Stimulated activated CD4-positive, alpha-beta T cell treated with anti-CD3 and anti-CD28 coated beads, Interleukin-2, amount 100 ng/mL, for 4 hours (primary cell): ENCODE data around the gene TSSK2.
A peak's percentile ranks its signal among the peaks of the same experiment; 100 is the strongest.
"Not testable (repeated sequence)": the region's sequence is repeated elsewhere in the genome, so short reads cannot be mapped to it uniquely, and the experiment has no call there.

Experiments used
- DNase-seq: peaks from one replicate; pipeline ENCODE4 v3.0.0-alpha.2; 2020; ENCODE audit warnings: low read depth

Gene TSSK2

DNA sequence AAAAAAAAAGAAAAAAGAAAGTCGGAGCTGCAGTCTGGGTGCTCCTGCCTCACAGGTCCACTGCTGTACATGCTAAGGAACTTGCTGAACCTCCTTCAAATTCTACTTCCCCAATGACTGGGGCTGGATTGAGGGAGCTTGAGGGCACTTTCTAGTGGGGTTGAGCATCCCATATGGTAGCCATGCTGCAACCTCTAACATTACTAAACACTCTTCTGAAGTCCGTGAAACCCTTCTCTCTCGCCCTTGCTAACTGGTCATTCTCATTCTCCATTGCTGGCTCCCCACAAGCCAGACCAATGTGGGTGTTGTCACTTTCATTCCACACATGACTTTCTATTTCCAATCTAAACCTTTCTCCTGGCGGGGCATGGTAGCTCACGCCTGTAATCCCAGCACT is 12.1 kb downstream of the TSSK2 start:
- DNase-seq: no peak

DNA sequence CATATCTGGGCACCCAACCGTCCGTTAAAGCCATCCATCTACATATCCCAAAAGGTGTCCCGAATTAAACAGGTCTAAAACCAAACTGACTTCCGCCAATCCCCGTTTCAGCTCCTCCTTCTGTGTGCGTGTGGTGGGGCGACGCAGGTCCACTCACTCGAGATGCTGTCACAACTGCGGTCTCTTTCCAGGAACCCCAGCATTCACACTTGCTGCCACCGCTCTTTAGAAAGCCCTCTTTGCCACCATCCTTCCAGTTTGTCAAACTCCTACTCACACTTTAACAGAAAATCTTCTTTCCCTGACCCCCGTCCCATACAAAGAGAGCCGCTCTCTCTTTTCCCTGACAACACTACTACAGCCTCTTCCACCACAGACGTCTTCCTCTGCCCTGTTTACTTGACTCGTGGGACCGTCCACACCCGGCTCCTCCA is 12.9 kb downstream of the TSSK2 start:
- DNase-seq: no peak

DNA sequence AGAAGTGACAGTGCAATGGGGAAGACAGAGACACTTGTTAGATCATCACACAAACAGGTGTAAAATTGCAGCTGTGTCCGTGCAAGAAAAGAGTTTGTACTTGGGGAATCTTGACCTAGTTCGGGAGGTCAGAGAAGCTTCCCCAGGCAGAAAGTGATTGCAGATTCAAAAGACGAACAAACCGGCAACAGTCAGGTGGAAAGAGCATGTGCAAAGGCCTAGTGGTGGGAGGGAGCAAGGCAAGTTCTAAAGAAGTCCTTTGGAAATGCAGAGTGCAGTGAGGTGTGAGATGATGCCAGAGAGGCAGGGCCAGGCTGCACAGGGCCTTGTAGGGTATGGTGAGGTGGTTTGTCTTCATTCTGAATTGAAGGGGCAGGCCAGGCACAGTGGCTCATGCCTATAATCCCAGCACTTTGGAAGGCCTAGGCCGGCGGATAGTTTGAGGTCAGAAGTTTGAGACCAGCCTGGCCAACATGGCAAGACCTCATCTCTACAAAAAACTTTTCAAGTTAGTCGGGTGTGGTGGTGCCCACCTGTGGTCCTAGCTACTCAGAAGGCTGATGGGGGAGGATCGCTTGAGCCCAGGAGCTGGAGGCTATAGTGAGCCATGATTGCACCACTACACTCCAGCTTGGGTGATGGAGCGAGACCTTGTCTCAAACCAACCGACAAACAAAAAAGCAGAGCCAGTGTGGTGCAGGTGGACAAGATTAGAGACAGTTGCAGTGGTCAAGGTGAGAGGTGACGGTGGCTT is 15.3 kb downstream of the TSSK2 start:
- DNase-seq: no peak

DNA sequence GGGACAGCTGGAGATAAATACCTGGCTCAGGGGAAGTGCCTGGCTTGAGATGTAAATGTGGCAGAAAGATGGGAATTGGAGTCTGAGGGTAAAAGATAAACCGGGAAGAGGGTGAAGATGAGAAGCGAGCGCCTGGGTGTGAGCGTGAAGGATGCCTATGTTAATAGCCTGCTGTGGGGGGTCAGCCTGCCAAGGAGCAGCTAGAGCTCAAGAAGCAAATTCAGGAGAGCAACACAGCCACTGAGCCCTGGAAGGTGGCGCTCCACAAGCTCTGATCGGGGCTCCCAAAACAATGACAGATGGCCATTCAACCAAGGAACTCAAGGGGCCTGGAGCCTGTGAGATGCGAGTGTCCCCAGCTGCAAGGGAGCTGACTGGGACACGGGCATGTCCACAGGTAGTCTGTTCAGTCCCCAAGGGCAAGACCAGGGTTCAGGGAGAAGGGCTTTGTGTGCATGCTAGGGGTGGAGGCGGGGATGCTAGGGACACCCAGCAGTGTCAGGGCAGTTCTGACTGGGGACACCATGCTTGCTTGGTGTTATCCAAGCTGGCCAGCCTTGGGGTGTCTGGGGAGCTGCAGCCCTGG is 16.2 kb downstream of the TSSK2 start:
- no peak for DNase-seq

DNA sequence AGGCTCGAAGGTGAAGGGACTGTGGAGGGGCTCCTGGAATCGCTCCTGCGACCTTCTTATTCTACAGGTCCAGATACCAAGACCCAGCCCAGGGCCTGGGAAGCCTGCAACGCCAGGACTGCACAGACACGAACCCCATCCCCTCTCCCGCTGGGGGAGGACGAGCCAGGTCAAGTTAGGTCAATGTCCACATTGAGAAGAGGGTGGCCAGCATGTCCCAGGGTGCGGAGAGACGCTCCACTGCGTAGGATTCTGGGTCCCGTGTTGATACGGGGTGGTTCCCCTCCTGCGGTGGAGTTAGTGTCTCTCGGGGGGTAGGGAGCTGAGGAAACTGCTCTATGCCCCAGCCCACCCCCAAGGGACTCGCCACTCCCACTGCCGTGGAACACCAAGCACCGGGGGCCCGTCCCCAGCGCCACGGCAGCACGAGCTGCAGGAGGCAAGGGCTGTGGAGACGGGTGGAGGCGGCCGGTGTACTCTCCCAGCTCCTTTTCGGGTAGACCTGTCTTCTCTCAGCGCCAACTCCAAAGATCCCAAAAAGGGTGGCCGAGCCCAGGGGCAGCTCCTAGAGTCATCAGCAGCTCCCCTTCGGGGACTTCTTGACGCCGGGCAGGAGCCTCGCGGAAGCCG is 17.4 kb downstream of the TSSK2 start:
- DNase-seq: no peak

DNA sequence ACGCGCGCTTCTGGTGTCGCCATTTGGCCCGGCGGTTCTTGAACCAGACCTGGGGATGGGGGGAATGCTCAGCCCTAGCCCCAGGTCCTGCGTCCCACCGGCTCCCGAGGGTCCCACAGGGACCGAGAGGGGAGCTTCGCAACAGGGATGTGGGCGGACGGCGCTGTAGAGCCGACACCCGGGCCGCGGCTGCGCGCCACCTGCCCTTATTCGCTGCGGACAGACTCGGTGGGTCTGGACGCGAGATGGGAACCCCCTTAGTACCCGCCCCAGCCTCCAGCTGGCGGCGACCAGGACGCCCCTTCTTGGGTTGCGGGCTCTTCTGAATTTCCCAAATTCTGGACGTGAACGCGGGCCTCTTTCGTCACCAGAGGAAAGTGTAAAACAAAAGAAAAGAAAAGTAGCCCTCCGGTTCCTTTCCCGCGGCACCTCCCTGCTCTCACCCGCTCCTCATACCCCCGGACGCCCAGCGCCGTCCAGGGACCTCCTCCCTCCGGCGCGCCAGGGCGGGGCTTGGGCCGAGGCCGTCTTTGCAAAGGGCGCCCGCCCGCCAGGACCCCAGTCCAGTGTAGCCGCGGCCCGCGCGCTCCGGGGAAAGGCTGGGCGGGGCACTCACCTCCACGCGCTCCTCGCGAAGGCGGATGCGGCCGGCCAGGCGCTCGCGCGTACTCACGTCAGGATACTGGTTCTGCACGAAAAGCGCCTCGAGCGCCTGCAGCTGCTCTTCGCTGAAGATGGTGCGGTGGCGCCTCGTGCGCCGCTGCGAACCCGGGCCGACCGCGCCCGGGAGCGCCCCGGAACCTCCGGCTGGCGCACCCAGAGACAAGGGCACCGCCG is 18.2 kb downstream of the TSSK2 start:
- DNase-seq: peak; percentile 14

DNA sequence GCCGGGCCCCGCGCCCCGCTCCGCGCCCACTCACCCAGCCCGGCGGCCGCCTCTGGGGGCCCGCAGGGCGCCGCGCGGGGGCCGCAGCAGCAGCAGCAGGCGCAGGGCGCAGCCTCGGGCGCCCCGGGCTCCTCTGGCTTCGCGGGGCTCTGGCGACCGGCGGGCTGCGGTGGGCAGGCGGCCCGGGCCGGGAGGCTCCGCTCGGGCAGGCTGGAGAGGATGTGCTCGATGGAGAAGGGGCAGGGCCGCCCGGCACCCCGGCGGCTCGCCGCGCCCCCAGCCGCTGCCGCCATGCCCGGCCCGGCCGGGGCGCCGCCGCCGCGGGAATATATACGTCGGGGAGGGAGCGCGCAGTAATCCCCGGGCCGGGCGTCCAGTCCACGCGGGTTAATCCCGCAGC is 18.9 kb downstream of the TSSK2 start, which contains the start of gene GSC2:
GSC2 (minus strand) TSS at position 302 of the 400 bp plus-strand sequence; CDS start at position 293, 9 bp downstream.
- DNase-seq: no peak

DNA sequence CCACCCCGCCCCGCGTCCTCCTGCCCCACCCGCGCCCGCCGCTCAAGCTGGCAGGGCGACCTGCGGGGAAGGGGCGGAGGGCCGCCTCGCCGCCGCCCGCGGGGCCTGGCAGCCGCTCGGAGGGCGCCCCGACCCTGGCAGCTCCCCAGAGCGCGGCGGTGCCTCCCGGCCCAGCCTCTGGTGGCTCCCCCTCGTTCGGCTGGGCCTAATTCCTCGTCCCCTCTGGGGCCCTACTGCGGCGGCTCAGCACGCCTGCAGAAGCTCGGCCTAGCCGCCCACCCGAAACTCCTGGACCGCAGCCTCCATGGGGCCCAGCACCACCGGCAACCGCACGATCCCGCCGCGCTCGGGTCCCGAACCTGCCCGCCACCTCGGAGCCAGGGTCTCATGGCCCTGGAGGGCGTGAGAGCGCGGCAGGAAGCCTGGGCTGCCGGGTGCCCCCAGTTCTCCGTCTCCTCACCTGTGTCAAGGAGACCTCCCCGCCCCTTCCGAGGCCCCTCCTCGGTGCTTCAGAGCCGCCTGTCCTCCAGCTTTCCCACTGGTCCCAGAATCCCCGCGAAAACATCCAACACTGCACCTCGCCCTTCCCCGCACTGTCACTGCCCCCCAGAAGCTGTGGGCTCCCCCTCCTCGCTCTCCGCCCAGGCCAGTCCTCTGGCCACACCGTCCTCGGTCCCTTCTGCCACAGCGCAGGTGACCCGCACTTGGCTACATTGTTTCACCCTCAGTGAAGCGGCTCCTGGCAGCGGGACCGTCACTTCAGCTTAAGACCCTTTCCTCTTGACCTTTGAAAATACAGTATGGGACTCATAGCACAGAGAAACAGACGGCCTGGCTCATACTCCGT is 19.6 kb downstream of the TSSK2 start:
- DNase-seq: no peak

DNA sequence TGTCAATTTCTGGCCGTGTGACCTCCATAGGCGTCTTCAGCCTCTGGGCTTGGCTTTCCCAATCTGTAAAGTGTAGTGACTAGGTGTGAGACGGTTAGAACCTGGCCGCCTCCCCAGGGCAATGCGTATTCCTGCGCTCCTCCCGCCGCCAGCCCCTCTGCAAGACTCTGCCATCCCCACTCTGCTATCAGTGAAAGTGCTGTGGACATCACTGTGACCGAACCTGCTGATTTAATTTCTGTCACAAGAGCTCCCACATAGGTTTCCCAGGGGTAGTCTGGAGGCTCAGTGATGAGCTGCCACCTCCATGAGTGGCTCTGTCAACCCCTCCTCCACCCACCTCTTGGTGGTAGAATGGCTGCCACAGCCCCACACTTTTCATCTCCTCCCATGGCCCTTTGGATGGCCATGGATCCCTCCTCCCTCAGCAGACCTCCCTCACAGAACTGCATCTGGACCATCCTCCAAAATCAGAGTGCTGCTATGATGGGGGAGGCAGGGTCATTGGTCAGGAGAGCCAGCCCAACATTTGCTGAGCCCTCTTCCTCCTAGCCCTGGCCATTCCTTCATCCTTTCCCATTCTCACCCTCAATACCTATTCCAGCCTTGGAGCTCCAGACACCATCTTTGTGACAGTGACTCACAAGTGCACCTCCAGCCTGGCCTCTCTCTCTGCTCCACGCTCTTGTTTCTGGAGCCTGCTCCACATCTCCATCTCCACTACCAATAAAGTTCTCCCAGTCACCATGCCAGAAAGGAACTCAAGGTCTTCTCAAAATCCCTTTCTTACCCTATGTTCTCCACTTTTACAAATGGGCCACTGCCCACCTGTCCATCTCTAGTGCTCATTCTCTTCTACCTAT is 20.5 kb downstream of the TSSK2 start:
- no peak for DNase-seq

DNA sequence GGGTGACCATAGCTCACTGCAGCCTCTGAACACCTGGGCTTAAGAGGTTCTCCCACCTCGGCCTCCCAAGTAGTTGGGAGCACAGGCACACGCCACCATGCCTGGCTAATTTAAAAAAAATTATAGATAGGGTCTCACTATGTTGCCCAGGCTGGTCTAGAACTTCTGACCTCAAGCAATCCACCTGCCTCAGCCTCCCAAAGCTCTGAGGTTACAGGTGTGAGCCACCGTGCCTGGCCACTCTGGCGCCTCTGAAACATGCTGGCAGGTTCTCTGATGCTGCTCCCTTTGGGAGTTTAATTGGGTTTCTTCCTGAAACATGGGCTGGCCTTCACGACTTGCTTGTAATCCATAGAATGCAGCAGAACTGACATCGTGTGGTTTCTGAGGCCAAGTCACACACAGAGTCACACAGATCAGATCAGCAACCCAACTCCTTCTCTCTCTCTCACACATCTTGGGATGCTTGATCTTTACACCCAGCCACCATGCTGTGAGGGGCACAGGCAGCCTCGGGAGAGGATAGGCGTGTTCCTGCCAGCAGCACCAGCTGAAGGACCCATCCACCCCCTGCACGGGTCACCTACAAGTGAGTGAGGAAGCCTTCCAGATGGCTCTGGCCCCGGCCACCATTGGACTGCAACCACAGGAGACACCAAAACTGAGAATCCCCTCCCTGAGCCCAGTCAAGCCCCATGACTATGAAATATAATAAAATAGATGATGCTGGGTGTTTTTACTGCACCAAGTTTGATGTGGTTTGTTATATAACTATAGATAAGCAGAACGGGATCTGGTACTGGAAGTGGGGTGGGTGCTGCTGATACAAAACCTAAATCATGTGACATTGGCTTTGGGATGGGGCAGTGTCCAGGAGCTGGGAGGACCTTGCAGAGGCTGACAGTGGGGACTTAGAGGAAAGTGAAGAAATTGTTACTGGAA is 22.1 kb downstream of the TSSK2 start:
- DNase-seq: no peak

DNA sequence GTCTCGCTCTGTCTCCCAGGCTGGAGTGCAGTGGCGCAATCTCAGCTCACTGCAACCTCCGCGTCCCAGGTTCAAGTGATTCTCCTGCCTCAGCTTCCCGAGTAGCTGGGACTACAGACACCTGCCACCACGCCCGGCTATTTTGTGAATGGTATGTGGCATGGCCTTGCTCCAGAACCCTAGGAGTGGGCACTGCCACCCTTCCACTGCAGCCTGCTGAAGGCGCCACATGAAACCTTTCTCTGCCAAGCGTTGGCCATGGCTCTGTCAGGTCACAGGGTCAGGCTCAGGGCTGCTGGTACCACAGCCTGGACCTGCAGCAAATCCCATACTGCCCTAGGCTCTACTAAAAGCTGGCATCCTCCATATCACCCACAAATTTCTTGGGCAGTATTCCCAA is 25.0 kb downstream of the TSSK2 start:
- DNase-seq: not testable (repeated sequence)

DNA sequence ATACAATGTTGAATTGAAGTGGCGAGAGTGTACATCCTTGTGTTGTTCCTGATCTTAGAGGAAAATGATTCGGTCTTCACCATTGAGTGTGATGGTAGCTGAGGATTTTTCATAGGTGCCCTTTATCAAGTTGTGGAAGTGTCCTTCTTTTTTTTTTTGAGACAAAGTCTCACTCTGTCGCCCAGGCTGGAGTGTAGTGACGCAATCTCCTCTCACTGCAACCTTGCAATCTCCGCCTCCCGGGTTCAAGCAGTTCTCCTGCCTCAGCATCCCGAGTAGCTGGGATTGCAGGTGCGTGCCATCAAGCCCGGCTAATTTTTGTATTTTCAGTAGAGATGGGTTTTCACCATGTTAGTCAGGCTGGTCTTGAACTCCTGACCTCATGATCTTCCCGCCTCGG is 27.5 kb downstream of the TSSK2 start:
- not testable (repeated sequence) for DNase-seq

DNA sequence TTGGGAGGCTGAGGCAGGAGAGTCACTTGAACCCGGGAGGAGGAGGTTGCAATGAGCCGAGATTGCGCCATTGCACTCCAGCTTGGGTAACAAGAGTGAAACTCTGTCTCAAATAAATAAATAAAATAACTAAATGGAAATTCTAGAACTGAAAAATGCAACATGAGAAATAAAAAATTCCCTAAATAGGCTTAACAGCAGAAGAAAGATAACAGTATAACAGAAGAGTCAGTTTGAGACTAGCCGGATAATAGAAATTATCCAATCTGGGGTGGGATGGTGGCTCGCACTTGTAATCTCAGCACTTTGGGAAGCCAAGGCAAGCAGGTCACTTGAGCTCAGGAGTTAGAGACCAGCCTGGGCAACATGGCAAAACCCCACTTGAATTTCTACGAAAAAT is 33.3 kb downstream of the TSSK2 start:
- no peak for DNase-seq

DNA sequence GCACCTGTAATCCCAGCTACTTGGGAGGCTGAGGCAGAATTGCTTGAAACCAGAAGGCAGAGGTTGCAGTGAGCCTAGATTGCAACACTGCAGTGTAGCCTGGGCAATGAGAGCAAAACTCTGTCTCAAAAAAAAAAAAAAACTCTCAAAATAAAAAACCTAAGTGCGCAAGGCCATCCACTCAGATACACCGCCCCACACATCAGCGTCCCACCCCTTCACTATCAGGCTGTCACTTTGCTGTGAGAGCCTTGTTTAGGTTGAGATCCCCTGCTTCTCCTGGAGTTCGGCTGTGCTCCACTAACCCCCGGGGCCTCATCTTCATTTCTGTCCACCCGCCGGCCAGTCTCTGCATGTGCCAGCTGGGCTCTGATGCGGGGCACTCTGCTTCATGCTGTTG is 35.3 kb downstream of the TSSK2 start:
- DNase-seq: no peak

DNA sequence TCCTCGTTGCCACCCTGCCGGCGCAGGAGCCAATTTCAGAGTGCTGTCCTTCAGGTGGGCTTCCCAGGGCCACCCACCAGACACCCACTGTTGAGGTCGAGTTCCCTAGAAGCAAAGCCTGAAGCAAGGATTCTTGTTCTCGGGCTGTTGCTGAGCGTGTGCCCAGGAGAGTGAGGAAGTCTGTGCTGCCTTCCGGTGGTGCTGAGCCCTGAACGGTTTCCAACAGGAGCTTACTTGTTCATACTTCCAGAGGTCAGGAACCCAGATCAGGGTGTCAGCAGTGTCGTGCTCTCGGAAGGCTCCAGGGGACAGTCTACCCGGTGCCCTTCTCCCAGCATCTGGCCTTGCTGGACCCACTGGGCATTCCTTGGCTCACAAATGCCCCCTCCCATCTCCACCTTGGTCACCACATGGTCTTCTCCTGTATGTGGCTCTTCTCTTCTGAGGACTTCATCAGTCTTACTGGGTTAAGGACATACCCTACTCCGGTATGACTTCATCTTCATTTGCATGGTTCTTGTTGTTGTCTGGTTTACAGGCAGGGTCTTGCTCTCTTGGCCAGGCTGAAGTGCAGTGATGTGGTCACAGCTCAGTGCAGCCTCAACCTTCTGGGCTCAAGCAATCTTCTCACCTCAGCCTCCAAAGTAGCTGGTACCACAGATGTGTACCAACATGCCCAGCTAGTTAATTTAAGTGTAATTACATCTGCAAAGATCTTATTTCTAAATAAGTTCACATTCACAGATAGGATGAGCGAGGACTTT is 36.2 kb downstream of the TSSK2 start:
- DNase-seq: no peak

DNA sequence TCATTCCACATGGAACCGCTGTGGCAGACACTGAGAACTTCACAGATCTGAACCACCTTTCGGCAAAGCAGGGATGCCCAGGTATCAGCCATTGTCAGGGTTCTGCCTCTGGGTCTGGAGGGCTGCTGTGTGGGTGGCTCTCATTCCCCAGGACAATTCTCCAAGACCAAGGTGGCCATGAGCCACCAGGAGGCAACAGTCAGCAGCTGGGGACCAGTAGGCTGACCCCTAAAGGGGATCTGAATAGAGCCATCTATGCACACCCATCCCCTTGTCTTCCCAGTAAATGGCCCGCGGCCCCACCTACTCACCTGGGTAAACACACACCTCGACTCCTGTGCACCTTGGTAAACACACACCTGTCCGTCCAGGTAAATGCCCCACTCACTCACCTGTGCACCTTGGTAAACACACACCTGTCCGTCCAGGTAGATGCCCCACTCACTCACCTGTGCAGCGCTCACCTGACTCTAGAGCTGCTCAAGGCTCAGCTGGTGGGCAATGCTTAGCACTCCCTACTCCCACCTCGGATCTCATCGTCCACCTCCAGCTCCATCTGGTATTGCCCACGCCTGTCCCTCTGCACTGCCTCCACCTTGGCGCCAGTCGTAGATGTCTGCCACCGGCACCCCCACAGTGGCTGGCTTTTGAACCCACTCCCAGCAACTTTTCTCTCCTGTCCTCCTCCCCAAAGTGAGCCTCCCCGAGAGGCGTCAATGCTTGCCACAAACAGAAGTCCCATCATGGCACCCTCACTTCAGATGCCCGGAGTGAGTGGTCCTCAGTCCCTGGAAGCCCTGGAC is 37.2 kb downstream of the TSSK2 start:
- DNase-seq: no peak
